ENCODE results near the gene SIPA1L3. TPM values are rescaled to one million over a fixed set of nuclear protein-coding genes. Genes with fewer than 3 reads are reported as not detected.
"Not testable (repeated sequence)": the region's sequence is repeated elsewhere in the genome, so short reads cannot be mapped to it uniquely, and the experiment has no call there.

The SIPA1L3 gene
- polyA plus RNA-seq, 2 of the 4 experiments (the other 2 are of a cell fraction): 28.9 to 50.6 TPM

GRCh38 chr19:37909661-37910199 is 2.7 kb downstream of the SIPA1L3 start:
- Histone ChIP-seq H3K4me3 (no peak overlapping the region), H3K4me2 (peak overlapping the region; percentile 3; the same call in 1 of the 3 replicates), H3K4me1 (peaks cover 30% of the 10 kb centered on the region), H3K27ac (no peak overlapping the region), H3K9me3 (no peaks in the 10 kb centered on the region)
- FAIRE-seq (peak; percentile 67), ATAC-seq (no peak), DNase-seq (ENCODE audit: low read depth in 1 of 2, low spot score in 1 of 2) (no peak)
- no peak for TF ChIP-seq ZC3H11A (IDR thresholded peaks at IDR 0.05)
- TF ChIP-seq MAX (IDR thresholded peaks at IDR 0.05): no peak
- no peak for TF ChIP-seq PHF8 (IDR thresholded peaks at IDR 0.05; ENCODE audit: borderline replicate concordance, low read depth)
- no peak for TF ChIP-seq HOXB5 (CRISPR knock-in tag; IDR thresholded peaks at IDR 0.05)
- TF ChIP-seq CBX8 (IDR thresholded peaks at IDR 0.05): no peak
- no peak for TF ChIP-seq E2F6 (IDR thresholded peaks at IDR 0.05; ENCODE audit: borderline replicate concordance, low read depth)
- no peak for TF ChIP-seq CTCF (IDR thresholded peaks at IDR 0.05)
- TF ChIP-seq EHMT2 (IDR thresholded peaks at IDR 0.05; ENCODE audit: low read depth): no peak
- no peak for TF ChIP-seq TFCP2L1 (CRISPR knock-in tag; IDR thresholded peaks at IDR 0.05)
- ChIA-PET CTCF (interaction anchor here (0.6 to 9.1 kb wide), 4 partner anchors 12 to 318 kb away, joined by 3 to 230 read pairs (median 4); no protein-coding TSS in a partner anchor), POLR2A (interaction anchor here (0.9 kb wide), 1 partner anchor 22 kb away, joined by 4 read pairs; no protein-coding TSS in a partner anchor)
- WGBS (ENCODE audit: missing lambda C conversion rate): 82% methylated on average over 6 of the region's 6 CpGs

- TF ChIP-seq USF2 (IDR thresholded peaks at IDR 0.05): no peak
- TF ChIP-seq RCOR1 (IDR thresholded peaks at IDR 0.05; ENCODE audit: low read depth, low read length): no peak
- TF ChIP-seq EHMT2 (IDR thresholded peaks at IDR 0.05; ENCODE audit: low read depth): no peak
- no peak for TF ChIP-seq MAZ (IDR thresholded peaks at IDR 0.05; ENCODE audit: borderline replicate concordance, low read depth, low read length)
- TF ChIP-seq EHF (CRISPR knock-in tag; IDR thresholded peaks at IDR 0.05): no peak
- TF ChIP-seq JUNB (IDR thresholded peaks at IDR 0.05): no peak
- TF ChIP-seq POLR2AphosphoS2 (conservative IDR thresholded peaks at IDR 0.05; ENCODE audit: low read length): no peak
- no peak for TF ChIP-seq POLR2A (IDR thresholded peaks at IDR 0.05; ENCODE audit: low read length)
- no peak for TF ChIP-seq SREBF2 (IDR thresholded peaks at IDR 0.05)
- DNase-seq (ENCODE audit: low read depth in 1 of 2, low spot score in 1 of 2): no peak
- Histone ChIP-seq H3K27ac (no peak overlapping the region), H3K4me1 (peaks cover 6% of the 10 kb centered on the region; the same call in 2 of the 3 replicates), H3K4me2 (no peak overlapping the region), H3K4me3 (no peak overlapping the region), H3K9me3 (no peaks in the 10 kb centered on the region)
- 93% methylated on average over 2 of the region's 2 CpGs for WGBS (ENCODE audit: missing lambda C conversion rate)
- ChIA-PET POLR2A (no interaction called here), CTCF (interaction anchor here (0.6 to 16.3 kb wide), 8 partner anchors 10 to 260 kb away, joined by 3 to 230 read pairs (median 4); partner anchors contain the start of genes SIPA1L3 and WDR87)
- FAIRE-seq: no peak
- no peak for ATAC-seq
Measured at GRCh38 chr19:37914908-37915307, 7.9 kb downstream of the SIPA1L3 start.

- H3K4me2 ChIP-seq: no peak overlapping the region
- peaks cover 9% of the 10 kb centered on the region; the same call in 2 of the 3 replicates for H3K4me1 ChIP-seq
- TF ChIP-seq BCL3 (IDR thresholded peaks at IDR 0.05) (no peak), RNF2 (IDR thresholded peaks at IDR 0.05; ENCODE audit: borderline replicate concordance, low read depth) (no peak), RARB (CRISPR knock-in tag; IDR thresholded peaks at IDR 0.05) (no peak), POLR2AphosphoS2 (conservative IDR thresholded peaks at IDR 0.05; ENCODE audit: low read length) (no peak), CBX8 (IDR thresholded peaks at IDR 0.05) (no peak), CHD2 (IDR thresholded peaks at IDR 0.05; ENCODE audit: low read length, partially characterized antibody) (no peak), MAZ (IDR thresholded peaks at IDR 0.05; ENCODE audit: borderline replicate concordance, low read depth, low read length) (no peak), NR3C1 (IDR thresholded peaks at IDR 0.05) (no peak), ZC3H11A (IDR thresholded peaks at IDR 0.05) (no peak), CEBPB (IDR thresholded peaks at IDR 0.05) (no peak), NPAS2 (CRISPR knock-in tag; IDR thresholded peaks at IDR 0.05; ENCODE audit: borderline replicate concordance) (no peak)
- no peak for FAIRE-seq
- H3K9me3 ChIP-seq: no peaks in the 10 kb centered on the region
- POLR2A ChIA-PET: interaction anchor here (0.6 to 1.3 kb wide), 3 partner anchors 11 to 145 kb away, joined by 3 to 6 read pairs (median 5); partner anchors contain the start of genes SIPA1L3 and WDR87
- 91% methylated on average over 23 of the region's 23 CpGs for WGBS (ENCODE audit: missing lambda C conversion rate)
- H3K27ac ChIP-seq: no peak overlapping the region
- DNase-seq (ENCODE audit: low read depth in 1 of 2, low spot score in 1 of 2): no peak
- H3K4me3 ChIP-seq: no peak overlapping the region
- ATAC-seq: 0 out of 6 replicates have a peak, but pooled peaks of 1 of the 2 experiments have one; percentile 23
- CTCF ChIA-PET: interaction anchor here (0.6 to 16.3 kb wide), 10 partner anchors 8 to 223 kb away, joined by 3 to 230 read pairs (median 4); partner anchors contain the start of genes SIPA1L3 and WDR87
Measured at GRCh38 chr19:37920591-37921450, 13.8 kb downstream of the SIPA1L3 start.

- not testable (repeated sequence) for H3K4me3 ChIP-seq; DNase-seq (ENCODE audit: low read depth in 1 of 2, low spot score in 1 of 2); FAIRE-seq; H3K4me2 ChIP-seq; H3K27ac ChIP-seq; H3K9me3 ChIP-seq; ATAC-seq
- 92% methylated on average over 8 of the region's 8 CpGs for WGBS (ENCODE audit: missing lambda C conversion rate)
- CTCF ChIA-PET: interaction anchor here (0.6 to 16.3 kb wide), 9 partner anchors 12 to 250 kb away, joined by 3 to 230 read pairs (median 4); partner anchors contain the start of genes SIPA1L3 and WDR87
- POLR2A ChIA-PET: interaction anchor here (1.7 kb wide), 1 partner anchor 8 kb away, joined by 11 read pairs; no protein-coding TSS in a partner anchor
- H3K4me1 ChIP-seq: peaks cover 34% of the 10 kb centered on the region
Measured at GRCh38 chr19:37924573-37924972, 17.6 kb downstream of the SIPA1L3 start.
